ENCODE data around the gene LARGE1.
"Not testable (repeated sequence)": the region's sequence is repeated elsewhere in the genome, so short reads cannot be mapped to it uniquely, and the experiment has no call there.

The LARGE1 gene

GRCh38 chr22:33400061-33400840 is 520.0 kb downstream of the LARGE1 start:
- Histone ChIP-seq H3K4me1 (ENCODE audit: insufficient read depth, low read length) (no peaks in the 10 kb centered on the region), H3K9ac (ENCODE audit: low read depth, low read length) (no peak overlapping the region), H3K36me3 (ENCODE audit: insufficient read depth, low read length) (no peaks in the 10 kb centered on the region), H3K9me3 (ENCODE audit: control insufficient read depth, insufficient read depth, low read length) (no peaks in the 10 kb centered on the region)

- no peaks in the 10 kb centered on the region for H3K36me3 ChIP-seq (ENCODE audit: insufficient read depth, low read length)
- H3K9ac ChIP-seq (ENCODE audit: low read depth, low read length) = no peak overlapping the region
- H3K4me1 ChIP-seq (ENCODE audit: insufficient read depth, low read length) = no peaks in the 10 kb centered on the region
- H3K9me3 ChIP-seq (ENCODE audit: control insufficient read depth, insufficient read depth, low read length) = no peaks in the 10 kb centered on the region
Observed at GRCh38 chr22:33397381-33397907, 522.8 kb downstream of the LARGE1 start.

- Histone ChIP-seq H3K4me1 (ENCODE audit: insufficient read depth, low read length) (no peaks in the 10 kb centered on the region), H3K9me3 (ENCODE audit: control insufficient read depth, insufficient read depth, low read length) (no peaks in the 10 kb centered on the region), H3K36me3 (ENCODE audit: insufficient read depth, low read length) (no peaks in the 10 kb centered on the region), H3K9ac (ENCODE audit: low read depth, low read length) (no peak overlapping the region)
Observed at GRCh38 chr22:33393432-33393831, 526.8 kb downstream of the LARGE1 start.

- H3K4me1 ChIP-seq (ENCODE audit: insufficient read depth, low read length) = no peaks in the 10 kb centered on the region
- no peaks in the 10 kb centered on the region for H3K9me3 ChIP-seq (ENCODE audit: control insufficient read depth, insufficient read depth, low read length)
- H3K36me3 ChIP-seq (ENCODE audit: insufficient read depth, low read length) = no peaks in the 10 kb centered on the region; the same call in 1 of the 2 replicates
- no peak overlapping the region for H3K9ac ChIP-seq (ENCODE audit: low read depth, low read length)
Observed at GRCh38 chr22:33391298-33391697, 529.0 kb downstream of the LARGE1 start.

GRCh38 chr22:33389936-33390335 is 530.3 kb downstream of the LARGE1 start:
- H3K9me3 ChIP-seq (ENCODE audit: control insufficient read depth, insufficient read depth, low read length) = no peaks in the 10 kb centered on the region
- H3K9ac ChIP-seq (ENCODE audit: low read depth, low read length) = no peak overlapping the region
- H3K36me3 ChIP-seq (ENCODE audit: insufficient read depth, low read length) = no peaks in the 10 kb centered on the region; the same call in 1 of the 2 replicates
- no peaks in the 10 kb centered on the region for H3K4me1 ChIP-seq (ENCODE audit: insufficient read depth, low read length)

GRCh38 chr22:33386270-33386669 is 534.0 kb downstream of the LARGE1 start:
- Histone ChIP-seq H3K4me1 (ENCODE audit: insufficient read depth, low read length) (no peaks in the 10 kb centered on the region), H3K9ac (ENCODE audit: low read depth, low read length) (no peak overlapping the region), H3K36me3 (ENCODE audit: insufficient read depth, low read length) (peaks cover 14% of the 10 kb centered on the region), H3K9me3 (ENCODE audit: control insufficient read depth, insufficient read depth, low read length) (no peaks in the 10 kb centered on the region)

- Histone ChIP-seq H3K36me3 (ENCODE audit: insufficient read depth, low read length) (peaks cover 17% of the 10 kb centered on the region), H3K9me3 (ENCODE audit: control insufficient read depth, insufficient read depth, low read length) (no peaks in the 10 kb centered on the region), H3K4me1 (ENCODE audit: insufficient read depth, low read length) (no peaks in the 10 kb centered on the region), H3K9ac (ENCODE audit: low read depth, low read length) (no peak overlapping the region)
Observed at GRCh38 chr22:33385611-33386010, 534.7 kb downstream of the LARGE1 start.

- H3K9ac ChIP-seq (ENCODE audit: low read depth, low read length) = no peak overlapping the region
- peaks cover 17% of the 10 kb centered on the region for H3K36me3 ChIP-seq (ENCODE audit: insufficient read depth, low read length)
- H3K9me3 ChIP-seq (ENCODE audit: control insufficient read depth, insufficient read depth, low read length) = peaks cover 5% of the 10 kb centered on the region
- H3K4me1 ChIP-seq (ENCODE audit: insufficient read depth, low read length) = no peaks in the 10 kb centered on the region
Observed at GRCh38 chr22:33382436-33382835, 537.8 kb downstream of the LARGE1 start.

- Histone ChIP-seq H3K9me3 (ENCODE audit: control insufficient read depth, insufficient read depth, low read length) (peaks cover 5% of the 10 kb centered on the region), H3K4me1 (ENCODE audit: insufficient read depth, low read length) (no peaks in the 10 kb centered on the region), H3K36me3 (ENCODE audit: insufficient read depth, low read length) (peaks cover 17% of the 10 kb centered on the region), H3K9ac (ENCODE audit: low read depth, low read length) (no peak overlapping the region)
Observed at GRCh38 chr22:33381531-33382406, 538.5 kb downstream of the LARGE1 start.

- H3K4me1 ChIP-seq (ENCODE audit: insufficient read depth, low read length) = no peaks in the 10 kb centered on the region
- H3K9ac ChIP-seq (ENCODE audit: low read depth, low read length) = no peak overlapping the region
- peaks cover 5% of the 10 kb centered on the region for H3K9me3 ChIP-seq (ENCODE audit: control insufficient read depth, insufficient read depth, low read length)
- peaks cover 17% of the 10 kb centered on the region for H3K36me3 ChIP-seq (ENCODE audit: insufficient read depth, low read length)
Observed at GRCh38 chr22:33380789-33381530, 539.3 kb downstream of the LARGE1 start.

- Histone ChIP-seq H3K36me3 (ENCODE audit: insufficient read depth, low read length) (peaks cover 17% of the 10 kb centered on the region), H3K9ac (ENCODE audit: low read depth, low read length) (no peak overlapping the region), H3K9me3 (ENCODE audit: control insufficient read depth, insufficient read depth, low read length) (peaks cover 5% of the 10 kb centered on the region), H3K4me1 (ENCODE audit: insufficient read depth, low read length) (no peaks in the 10 kb centered on the region)
Observed at GRCh38 chr22:33379836-33380235, 540.4 kb downstream of the LARGE1 start.

- H3K9me3 ChIP-seq (ENCODE audit: control insufficient read depth, insufficient read depth, low read length) = peaks cover 11% of the 10 kb centered on the region; the same call in 1 of the 2 replicates
- no peaks in the 10 kb centered on the region; the same call in 1 of the 2 replicates for H3K36me3 ChIP-seq (ENCODE audit: insufficient read depth, low read length)
- no peak overlapping the region for H3K9ac ChIP-seq (ENCODE audit: low read depth, low read length)
- no peaks in the 10 kb centered on the region for H3K4me1 ChIP-seq (ENCODE audit: insufficient read depth, low read length)
Observed at GRCh38 chr22:33372875-33373274, 547.4 kb downstream of the LARGE1 start.

- H3K4me1 ChIP-seq (ENCODE audit: insufficient read depth, low read length); H3K9me3 ChIP-seq (ENCODE audit: control insufficient read depth, insufficient read depth, low read length); H3K9ac ChIP-seq (ENCODE audit: low read depth, low read length); H3K36me3 ChIP-seq (ENCODE audit: insufficient read depth, low read length): not testable (repeated sequence)
Observed at GRCh38 chr22:33363256-33363655, 557.0 kb downstream of the LARGE1 start.

- Histone ChIP-seq H3K4me1 (ENCODE audit: insufficient read depth, low read length) (no peaks in the 10 kb centered on the region), H3K9me3 (ENCODE audit: control insufficient read depth, insufficient read depth, low read length) (no peaks in the 10 kb centered on the region), H3K9ac (ENCODE audit: low read depth, low read length) (no peak overlapping the region), H3K36me3 (ENCODE audit: insufficient read depth, low read length) (no peaks in the 10 kb centered on the region)
Observed at GRCh38 chr22:33362702-33363101, 557.6 kb downstream of the LARGE1 start.

All from ES-I3 (cell line).